Cardiac muscle cell (in vitro differentiated cells and primary cell): ENCODE data around the gene AGBL5. TPM values are rescaled to one million over a fixed set of nuclear protein-coding genes. Genes with fewer than 3 reads are reported as not detected.

Source experiments
- DNase-seq, 2 donors: peaks; one replicate each; pipeline versions ENCODE4 v3.0.0 to v3.0.0-alpha.2; 2010 to 2017; ENCODE audit warnings: low read depth in 1 of 2, low spot score in 1 of 2
- H3K27ac ChIP-seq: fragments of 200-600 bp; sonication (generic); 2 replicates; pipeline ENCODE4 v1.5.1; 2016
- H3K27me3 ChIP-seq: fragments of 200-600 bp; sonication (generic); 2 replicates; pipeline ENCODE4 v1.6.0; 2016; ENCODE audit warnings: control low read depth
- H3K36me3 ChIP-seq: fragments of 200-600 bp; sonication (generic); 2 replicates; pipeline ENCODE4 v1.5.1; 2016; ENCODE audit warnings: control low read depth
- H3K4me1 ChIP-seq: fragments of 200-600 bp; sonication (generic); 2 replicates; pipeline ENCODE4 v1.8.1; 2017; ENCODE audit warnings: low read depth, mild to moderate bottlenecking, mixed run types
- H3K4me3 ChIP-seq: fragments of 200-600 bp; sonication (generic); 2 replicates; pipeline ENCODE4 v1.5.1; 2016; ENCODE audit warnings: mild to moderate bottlenecking
- H3K9me3 ChIP-seq: fragments of 200-600 bp; sonication (generic); 2 replicates; pipeline ENCODE4 v1.5.1; 2017; ENCODE audit warnings: low read depth, mild to moderate bottlenecking, control low read depth
- CTCF ChIP-seq: IDR thresholded peaks from 2 replicates; pipeline ENCODE4 v1.5.1; 2012; ENCODE audit warnings: low read depth, mild to moderate bottlenecking, low read length
- polyA plus RNA-seq: library from polyadenylated mRNA; unstranded; fragments of >200 nt; fragmentation: Nextera tagmentation; extraction: Ambion mirVana; gene quantifications from 2 replicates; pipeline ENCODE4 v1.2.1, GENCODE V29; 2016
- total RNA-seq: library from RNA; depleted of rRNA; stranded (reverse); fragments of >200 nt; gene quantifications from 2 replicates; pipeline ENCODE4 v1.2.3, GENCODE V29; 2016

The AGBL5 gene
- 52.0 and 52.5 TPM in 2 replicates for total RNA-seq
- 67.0 and 77.7 TPM in 2 replicates for polyA plus RNA-seq

GRCh38 chr2:27050996-27051901 is at the start of gene AGBL5:
AGBL5 (plus strand) TSS chr2:27051668; CDS start chr2:27052959, 1,291 bp downstream.
- H3K27ac ChIP-seq: peak within 1 kb of the TSS; percentile 96
- H3K4me3 ChIP-seq: peak within 1 kb of the TSS; percentile 97
- peaks cover 27% of the 10 kb centered on the region for H3K36me3 ChIP-seq
- no peaks in the 10 kb centered on the region for H3K27me3 ChIP-seq
- DNase-seq: peak; percentile 93 to 94
- peaks cover 9% of the 10 kb centered on the region for H3K4me1 ChIP-seq
- no peaks in the 10 kb centered on the region for H3K9me3 ChIP-seq
- TF ChIP-seq CTCF: no peak

- Histone ChIP-seq H3K27me3 (no peaks in the 10 kb centered on the region), H3K4me1 (peaks cover 44% of the 10 kb centered on the region), H3K9me3 (no peaks in the 10 kb centered on the region), H3K36me3 (no peaks in the 10 kb centered on the region), H3K4me3 (no peak overlapping the region), H3K27ac (peak overlapping the region; percentile 77)
- peak in 1 of 2 donors; percentile 51 for DNase-seq
- no peak for TF ChIP-seq CTCF
These were observed 49.5 kb upstream of the AGBL5 start for GRCh38 chr2:27001950-27002349.

- H3K4me1 ChIP-seq: peaks cover 55% of the 10 kb centered on the region
- H3K27ac ChIP-seq: peak overlapping the region; percentile 48
- H3K36me3 ChIP-seq: no peaks in the 10 kb centered on the region
- H3K9me3 ChIP-seq: no peaks in the 10 kb centered on the region
- H3K27me3 ChIP-seq: no peaks in the 10 kb centered on the region
- no peak for TF ChIP-seq CTCF
- no peak for DNase-seq
- H3K4me3 ChIP-seq: no peak overlapping the region
These were observed 48.5 kb upstream of the AGBL5 start for GRCh38 chr2:27003007-27003406.

GRCh38 chr2:27003857-27004256 is 47.6 kb upstream of the AGBL5 start:
- Histone ChIP-seq H3K4me3 (no peak overlapping the region), H3K27me3 (no peaks in the 10 kb centered on the region), H3K36me3 (no peaks in the 10 kb centered on the region), H3K9me3 (no peaks in the 10 kb centered on the region), H3K4me1 (peaks cover 64% of the 10 kb centered on the region), H3K27ac (peak overlapping the region; percentile 10)
- no peak for TF ChIP-seq CTCF
- peak in 1 of 2 donors; percentile 70 for DNase-seq

GRCh38 chr2:27006602-27007415 is 44.7 kb upstream of the AGBL5 start:
- DNase-seq: no peak
- Histone ChIP-seq H3K27ac (peak overlapping the region; percentile 91), H3K36me3 (no peaks in the 10 kb centered on the region), H3K27me3 (no peaks in the 10 kb centered on the region), H3K9me3 (no peaks in the 10 kb centered on the region), H3K4me1 (peaks cover 75% of the 10 kb centered on the region), H3K4me3 (no peak overlapping the region)
- TF ChIP-seq CTCF: no peak
